Stimulated activated naive B cell treated with anti-CD40 and anti-IgM and Interleukin-4, amounts not matched to agents 10 μg/mL and 1 μg/mL and 100 μg/mL, for 72 hours (primary cell): ENCODE measurements around the gene ANKRD33B.
A peak's percentile ranks its signal among the peaks of the same experiment; 100 is the strongest.
"Not testable (repeated sequence)": the region's sequence is repeated elsewhere in the genome, so short reads cannot be mapped to it uniquely, and the experiment has no call there.

Experiments
- ATAC-seq, 2 donors: fragments of 150-1000 bp; cut with Tn5 transposase; replicated peaks; 2 replicates each; pipeline ENCODE4 v1.10.0; 2021; ENCODE audit warnings: moderate library complexity in 1 of 2
- DNase-seq: peaks from one replicate; pipeline ENCODE4 v3.0.0; 2021
- H3K27ac Mint-ChIP-seq: one replicate; pipeline ENCODE4 v1.8.0; 2022; ENCODE audit warnings: mild to moderate bottlenecking, mixed read lengths
- H3K27me3 Mint-ChIP-seq, 2 donors: one replicate each; pipeline ENCODE4 v1.8.0; 2022; ENCODE audit warnings: mixed read lengths in 2 of 2
- H3K36me3 Mint-ChIP-seq, 2 donors: one replicate each; pipeline ENCODE4 v1.8.0; 2022; ENCODE audit warnings: mixed read lengths in 2 of 2, mild to moderate bottlenecking in 1 of 2
- H3K4me1 Mint-ChIP-seq, 2 donors: one replicate each; pipeline ENCODE4 v1.8.0; 2022; ENCODE audit warnings: mixed read lengths in 2 of 2, mild to moderate bottlenecking in 1 of 2
- H3K4me3 Mint-ChIP-seq, 2 donors: one replicate each; pipeline ENCODE4 v1.8.0; 2022; ENCODE audit warnings: mild to moderate bottlenecking in 2 of 2, mixed read lengths in 2 of 2, moderate library complexity in 1 of 2
- H3K9me3 Mint-ChIP-seq, 2 donors: one replicate each; pipeline ENCODE4 v1.8.0; 2022; ENCODE audit warnings: mixed read lengths in 2 of 2, mild to moderate bottlenecking in 1 of 2

ANKRD33B gene

DNA sequence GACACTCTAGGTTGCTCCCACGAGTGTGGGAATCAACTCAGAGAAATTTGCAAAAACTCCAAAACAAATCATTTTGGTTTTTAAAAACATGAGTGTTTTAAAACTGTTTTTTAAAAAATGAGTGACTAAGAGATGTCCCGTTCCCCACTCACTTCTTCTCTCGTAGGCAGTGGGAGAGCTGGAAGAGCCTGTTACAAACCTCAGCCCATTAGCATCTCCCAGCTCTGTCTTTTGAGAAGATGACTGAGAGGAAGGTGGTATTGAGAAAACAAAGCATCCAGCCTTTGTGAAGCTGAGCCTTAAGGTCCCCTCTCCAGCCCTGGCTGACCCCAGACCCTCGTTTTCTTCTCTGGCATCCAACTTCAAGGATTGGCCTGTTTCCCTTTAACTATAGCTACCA lies 4.7 kb upstream of the ANKRD33B start:
- no peak overlapping the region for H3K4me3 Mint-ChIP-seq
- H3K36me3 Mint-ChIP-seq: peaks cover 2 to 3% of the 10 kb centered on the region in 2 donors
- DNase-seq: no peak
- H3K4me1 Mint-ChIP-seq: peaks cover 57 to 90% of the 10 kb centered on the region in 2 donors
- H3K27me3 Mint-ChIP-seq: no peaks in the 10 kb centered on the region
- ATAC-seq: no peak
- no peaks in the 10 kb centered on the region for H3K9me3 Mint-ChIP-seq
- no peak overlapping the region for H3K27ac Mint-ChIP-seq

DNA sequence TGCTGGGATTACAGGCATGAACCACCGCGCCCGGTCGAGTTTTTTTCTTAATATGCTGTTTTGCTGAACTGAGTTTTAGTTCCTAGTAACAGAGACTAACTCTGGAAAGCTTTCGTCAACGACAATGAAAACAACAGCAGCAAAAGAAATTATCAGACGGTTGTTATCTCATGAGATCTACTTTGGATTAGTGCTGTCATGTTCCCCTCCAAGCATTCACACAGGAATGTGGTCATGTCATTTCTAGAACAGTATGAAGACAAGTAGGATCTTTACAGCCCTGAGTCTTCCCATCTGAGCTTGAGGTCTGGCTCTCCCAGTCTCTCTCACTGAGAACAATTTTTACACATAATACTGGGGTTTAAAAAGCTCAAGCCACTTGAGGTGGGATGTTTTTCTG lies 4.0 kb upstream of the ANKRD33B start:
- peaks cover 54 to 84% of the 10 kb centered on the region in 2 donors for H3K4me1 Mint-ChIP-seq
- ATAC-seq: no peak
- H3K36me3 Mint-ChIP-seq: peaks cover 4 to 8% of the 10 kb centered on the region in 2 donors
- DNase-seq: no peak
- H3K27ac Mint-ChIP-seq: peak overlapping the region; percentile 74
- no peak overlapping the region for H3K4me3 Mint-ChIP-seq
- no peaks in the 10 kb centered on the region for H3K27me3 Mint-ChIP-seq
- H3K9me3 Mint-ChIP-seq: no peaks in the 10 kb centered on the region

DNA sequence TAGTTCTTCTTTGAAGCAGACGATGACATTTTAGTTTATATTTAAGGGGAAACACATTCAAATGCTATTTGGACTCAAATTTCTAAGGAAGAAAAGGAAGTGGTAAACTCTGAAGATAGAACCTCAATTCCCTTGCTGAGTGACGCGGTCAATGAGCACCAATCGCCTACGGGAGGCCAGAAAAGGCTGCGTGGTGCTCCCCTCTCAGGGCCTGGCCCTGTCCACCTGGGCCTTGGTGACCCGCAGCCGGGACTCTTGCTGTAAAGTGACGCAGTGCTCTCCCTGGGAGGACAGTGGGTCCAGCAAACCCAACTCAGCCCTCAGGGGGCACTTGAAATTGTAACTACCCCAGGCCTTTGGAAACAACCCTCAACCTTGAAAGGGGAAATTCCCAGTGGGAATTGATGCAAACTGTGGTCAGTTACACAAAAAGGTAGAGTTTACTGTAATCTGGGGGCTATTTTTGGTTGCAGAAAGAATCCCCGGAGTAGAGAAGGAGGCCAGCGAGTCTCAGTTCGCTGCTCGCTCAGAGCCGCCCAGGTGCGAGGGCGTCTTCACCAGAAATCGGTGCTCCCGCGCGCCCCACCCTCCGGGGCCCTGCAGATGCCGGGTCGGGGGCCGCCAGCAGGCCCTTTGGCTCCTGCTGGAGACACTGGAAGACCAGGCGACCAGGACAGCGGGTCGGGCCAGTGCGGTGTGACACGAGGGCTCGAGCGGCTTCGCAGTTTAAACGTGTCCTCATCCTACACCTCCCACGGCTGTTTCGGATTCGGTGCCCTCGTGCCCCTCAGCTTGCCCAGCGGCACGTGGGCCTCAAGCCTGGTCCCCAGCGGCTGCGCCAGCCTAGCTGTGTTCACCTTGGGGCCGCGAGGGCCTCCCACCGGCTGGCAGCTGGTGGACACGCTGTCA lies 1.4 kb upstream of the ANKRD33B start:
- Mint-ChIP-seq H3K4me1 (peaks cover 45 to 69% of the 10 kb centered on the region in 2 donors), H3K4me3 (peak overlapping the region; percentile 78 to 91), H3K27ac (peak overlapping the region; percentile 99), H3K27me3 (no peaks in the 10 kb centered on the region), H3K36me3 (peaks cover 29 to 31% of the 10 kb centered on the region in 2 donors), H3K9me3 (no peaks in the 10 kb centered on the region)
- peak; percentile 93 for DNase-seq
- ATAC-seq: peak; percentile 59 to 64

DNA sequence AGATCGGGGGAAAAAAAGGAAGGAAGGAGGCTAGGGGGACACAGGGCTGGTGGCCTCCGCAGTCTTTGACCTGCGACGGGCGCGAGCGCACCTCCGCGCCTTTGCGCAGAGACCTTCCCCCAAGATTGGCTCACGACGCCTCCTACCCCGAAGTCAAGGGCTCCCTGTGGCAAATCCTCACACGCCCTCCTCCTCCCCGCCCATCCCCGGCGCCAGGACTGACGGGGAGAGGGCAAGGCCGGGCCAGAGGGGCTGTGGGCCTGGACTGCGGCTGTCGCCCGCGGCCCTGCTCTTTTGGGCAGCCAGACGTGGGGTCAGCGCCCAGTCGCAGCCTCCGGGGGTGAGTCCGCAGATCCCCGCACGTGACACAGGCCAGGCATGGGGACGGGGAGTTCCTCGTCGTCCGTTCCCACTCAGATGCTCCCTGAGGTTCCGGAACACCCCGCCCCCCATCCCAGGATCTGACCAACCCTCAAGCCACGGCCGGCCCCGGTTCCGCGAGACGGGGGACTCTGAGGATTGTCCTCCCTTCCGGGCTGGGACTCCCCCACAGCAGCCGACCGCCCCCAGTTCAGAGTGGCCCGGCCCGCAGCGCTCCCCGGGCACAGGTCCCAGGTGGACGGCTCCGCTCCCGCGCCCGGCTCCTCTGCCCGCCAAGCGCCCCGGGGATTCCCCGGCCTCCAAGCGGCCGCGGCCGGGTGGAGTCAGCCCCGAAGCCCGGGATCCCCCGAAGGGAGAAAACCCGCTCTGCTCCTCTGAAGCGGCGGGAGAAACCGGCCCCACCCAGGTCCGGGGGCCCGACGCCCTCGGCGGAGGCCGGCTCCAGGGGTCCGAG lies 543 bp upstream of the ANKRD33B start:
- H3K9me3 Mint-ChIP-seq: no peaks in the 10 kb centered on the region
- peak; percentile 86 for DNase-seq
- H3K4me3 Mint-ChIP-seq: peak overlapping the region; percentile 78 to 91
- peaks cover 35 to 36% of the 10 kb centered on the region in 2 donors for H3K36me3 Mint-ChIP-seq
- no peaks in the 10 kb centered on the region for H3K27me3 Mint-ChIP-seq
- H3K27ac Mint-ChIP-seq: peak overlapping the region; percentile 99
- peaks cover 45 to 69% of the 10 kb centered on the region in 2 donors for H3K4me1 Mint-ChIP-seq
- peak; percentile 40 to 44 for ATAC-seq

- Mint-ChIP-seq H3K4me1 (peaks cover 41 to 69% of the 10 kb centered on the region in 2 donors), H3K4me3 (peak overlapping the region; percentile 91 to 98), H3K9me3 (no peaks in the 10 kb centered on the region), H3K36me3 (peaks cover 45 to 48% of the 10 kb centered on the region in 2 donors), H3K27me3 (no peaks in the 10 kb centered on the region), H3K27ac (peak overlapping the region; percentile 99)
- ATAC-seq (peak in 1 of 2 donors; percentile 10), DNase-seq (peak; percentile 51)
Measured at GRCh38 chr5:10564838-10565784, 1.2 kb downstream of the ANKRD33B start.

GRCh38 chr5:10565785-10566542 lies 2.1 kb downstream of the ANKRD33B start:
- H3K27ac Mint-ChIP-seq: peak overlapping the region; percentile 99
- H3K27me3 Mint-ChIP-seq: no peaks in the 10 kb centered on the region
- DNase-seq (no peak), ATAC-seq (no peak)
- peaks cover 46 to 53% of the 10 kb centered on the region in 2 donors for H3K36me3 Mint-ChIP-seq
- H3K4me1 Mint-ChIP-seq: peaks cover 39 to 67% of the 10 kb centered on the region in 2 donors
- H3K9me3 Mint-ChIP-seq: no peaks in the 10 kb centered on the region
- peak overlapping the region; percentile 91 to 98 for H3K4me3 Mint-ChIP-seq

DNA sequence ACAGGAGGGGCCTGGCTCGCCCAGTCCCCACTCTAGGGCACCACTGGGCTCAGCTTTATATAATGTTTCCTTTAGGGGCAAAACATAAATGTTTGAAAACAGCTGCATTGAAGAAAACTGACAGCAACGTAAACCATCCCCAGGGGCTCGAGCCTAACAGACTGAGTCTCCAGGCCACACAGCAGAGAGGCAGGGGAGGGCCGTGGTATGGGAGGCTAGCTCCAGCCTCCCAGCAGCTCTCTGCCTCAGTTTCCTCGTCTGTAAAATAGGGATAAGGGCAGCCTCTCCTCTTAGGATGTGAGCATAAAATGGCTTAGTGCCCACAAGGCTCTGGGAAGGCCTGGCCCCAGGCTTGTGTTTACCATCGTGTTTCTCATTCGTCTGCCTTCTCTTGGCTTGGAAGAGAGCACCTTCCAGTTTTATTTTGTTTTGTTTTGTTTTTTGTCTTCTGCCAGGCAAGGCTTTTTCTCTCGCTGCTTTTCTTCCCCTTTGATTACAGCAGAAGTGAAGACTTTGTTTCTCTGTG lies 2.7 kb downstream of the ANKRD33B start:
- DNase-seq (no peak), ATAC-seq (no peak)
- peaks cover 35 to 60% of the 10 kb centered on the region in 2 donors for H3K4me1 Mint-ChIP-seq
- no peaks in the 10 kb centered on the region for H3K9me3 Mint-ChIP-seq
- peak overlapping the region; percentile 67 for H3K27ac Mint-ChIP-seq
- H3K4me3 Mint-ChIP-seq: peak overlapping the region; percentile 91 to 98
- H3K27me3 Mint-ChIP-seq: no peaks in the 10 kb centered on the region
- H3K36me3 Mint-ChIP-seq: peaks cover 46 to 53% of the 10 kb centered on the region in 2 donors

DNA sequence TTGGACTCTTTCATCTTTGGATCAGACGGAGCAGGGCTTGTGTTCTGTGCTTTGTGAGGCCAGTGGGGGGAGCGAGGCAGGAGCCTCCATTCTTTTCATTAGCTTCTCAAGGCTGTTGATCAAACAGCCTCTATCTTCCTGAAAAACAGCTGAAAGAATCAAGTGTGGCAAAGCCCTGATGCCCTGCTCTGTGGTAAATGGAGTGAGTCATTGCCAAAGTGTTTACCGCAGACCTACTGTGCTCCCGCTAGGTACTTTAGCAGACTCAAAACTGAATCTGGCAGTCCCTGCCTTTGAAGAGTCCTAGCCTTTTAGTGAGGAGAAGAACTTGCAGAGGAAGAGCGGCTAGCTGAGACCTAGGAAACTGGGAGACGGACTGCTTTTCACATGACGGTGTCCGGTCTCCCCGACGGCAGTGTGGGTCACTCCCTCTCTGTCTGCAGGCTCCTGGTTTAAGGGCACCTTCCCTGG lies 3.3 kb downstream of the ANKRD33B start:
- DNase-seq: no peak
- H3K27ac Mint-ChIP-seq: peak overlapping the region; percentile 67
- no peaks in the 10 kb centered on the region for H3K27me3 Mint-ChIP-seq
- no peak for ATAC-seq
- H3K4me1 Mint-ChIP-seq: peaks cover 35 to 58% of the 10 kb centered on the region in 2 donors
- peak overlapping the region; percentile 91 to 98 for H3K4me3 Mint-ChIP-seq
- H3K36me3 Mint-ChIP-seq: peaks cover 46 to 53% of the 10 kb centered on the region in 2 donors
- H3K9me3 Mint-ChIP-seq: no peaks in the 10 kb centered on the region

DNA sequence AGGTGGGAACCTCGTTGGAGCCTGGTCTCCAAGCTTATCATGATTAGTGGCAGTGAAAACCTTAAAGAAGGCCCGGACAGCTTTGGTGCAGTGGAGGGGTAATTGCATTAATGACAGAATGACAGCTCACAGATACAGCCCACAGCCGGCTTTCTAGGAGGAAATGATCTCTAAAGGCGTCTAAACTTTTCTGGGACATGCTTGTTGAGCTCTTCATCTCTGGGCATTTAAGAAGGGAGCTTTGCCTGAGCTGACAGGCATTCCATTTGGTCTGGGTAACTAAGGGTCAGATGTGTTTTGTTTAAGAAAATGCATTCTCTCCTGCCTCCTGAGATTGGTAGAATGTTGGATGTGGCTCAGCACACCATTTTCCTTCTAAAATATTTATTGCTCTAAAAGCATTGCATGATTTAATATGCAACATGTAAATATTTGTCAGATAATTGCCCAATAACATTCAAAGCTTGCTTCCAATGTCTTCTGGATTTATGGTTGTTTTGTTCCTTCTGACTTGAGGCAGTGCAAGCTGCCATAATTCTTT lies 4.0 kb downstream of the ANKRD33B start:
- Mint-ChIP-seq H3K36me3 (peaks cover 52 to 60% of the 10 kb centered on the region in 2 donors), H3K4me1 (peaks cover 38 to 58% of the 10 kb centered on the region in 2 donors), H3K9me3 (peaks cover 0 to 1% of the 10 kb centered on the region in 2 donors), H3K27ac (peak overlapping the region; percentile 63), H3K27me3 (no peaks in the 10 kb centered on the region), H3K4me3 (peak overlapping the region; percentile 91 to 98)
- ATAC-seq (no peak), DNase-seq (no peak)

DNA sequence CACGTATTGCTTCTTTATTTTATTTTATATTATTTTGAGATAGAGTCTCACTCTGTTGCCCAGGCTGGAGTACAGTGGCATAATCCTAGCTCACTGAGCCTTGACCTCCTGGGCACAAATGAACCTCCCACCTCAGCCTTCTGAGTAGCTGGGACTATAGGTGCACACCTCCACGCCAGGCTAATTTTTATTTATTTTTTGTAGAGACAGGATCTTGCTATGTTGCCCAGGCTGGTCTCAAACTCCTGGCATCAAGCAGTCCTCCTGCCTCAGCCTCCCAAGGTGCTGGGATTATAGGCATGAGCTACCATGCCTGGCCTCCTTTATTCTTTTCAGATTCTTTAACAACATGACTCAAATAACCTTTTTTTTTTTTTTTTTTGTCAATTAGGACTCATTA lies 6.7 kb downstream of the ANKRD33B start:
- DNase-seq, H3K9me3 Mint-ChIP-seq, H3K27me3 Mint-ChIP-seq, H3K27ac Mint-ChIP-seq, ATAC-seq: not testable (repeated sequence)
- peak overlapping the region in 1 of 2 donors; percentile 41 for H3K4me3 Mint-ChIP-seq
- H3K36me3 Mint-ChIP-seq: peaks cover 55 to 66% of the 10 kb centered on the region in 2 donors
- H3K4me1 Mint-ChIP-seq: peaks cover 42 to 74% of the 10 kb centered on the region in 2 donors

DNA sequence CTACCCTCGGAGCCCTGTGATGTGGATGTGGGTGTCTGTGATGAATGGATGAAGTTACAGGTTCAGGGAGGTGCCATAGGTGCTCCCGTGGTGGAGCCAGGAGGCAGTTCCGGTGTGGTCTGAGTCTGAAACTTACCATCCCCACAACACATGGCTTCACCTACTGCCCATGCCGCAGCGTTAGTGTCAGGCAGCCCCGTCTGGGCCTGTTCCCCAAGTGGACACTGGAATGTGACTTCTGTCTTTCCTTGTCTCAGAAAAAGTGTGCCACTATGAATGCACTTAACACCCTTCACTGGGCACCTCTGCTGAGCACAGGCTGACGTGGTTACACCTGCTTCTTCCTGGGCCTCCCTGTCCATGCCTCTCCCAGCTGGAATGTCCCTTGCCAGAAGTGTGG lies 8.6 kb downstream of the ANKRD33B start:
- Mint-ChIP-seq H3K9me3 (peaks cover 7 to 10% of the 10 kb centered on the region in 2 donors), H3K4me1 (peaks cover 47 to 83% of the 10 kb centered on the region in 2 donors), H3K27ac (peak overlapping the region; percentile 77), H3K27me3 (no peaks in the 10 kb centered on the region), H3K4me3 (peak overlapping the region in 1 of 2 donors; percentile 25), H3K36me3 (peaks cover 54 to 66% of the 10 kb centered on the region in 2 donors)
- ATAC-seq: no peak
- DNase-seq: no peak

DNA sequence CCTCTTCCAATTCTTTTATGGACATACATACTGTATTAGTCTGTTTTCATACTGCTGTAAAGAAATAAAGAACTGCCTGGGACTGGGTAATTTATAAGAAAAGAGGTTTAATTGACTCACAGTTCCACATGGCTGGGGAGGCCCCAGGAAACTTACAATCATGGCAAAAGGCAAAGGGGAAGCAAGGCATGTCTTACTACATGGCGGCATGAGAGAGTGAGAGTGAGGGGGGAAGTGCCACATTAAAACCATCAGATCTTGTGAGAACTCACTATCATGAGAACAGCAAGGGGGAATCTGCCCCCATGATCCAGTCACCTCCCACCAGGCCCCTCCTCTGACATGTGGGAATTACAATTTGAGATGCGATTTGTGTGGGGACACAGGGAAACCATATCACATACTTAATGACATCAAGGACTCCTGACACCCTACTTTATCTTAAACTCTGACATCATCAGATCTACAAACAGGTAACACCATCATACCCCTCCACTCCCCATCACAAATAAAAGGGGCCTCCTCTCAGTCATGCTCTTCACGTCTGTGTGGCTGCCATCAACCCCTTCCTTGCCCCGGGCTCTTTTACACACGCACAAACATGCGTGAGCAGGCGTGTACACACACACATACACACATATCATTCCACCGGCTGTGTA lies 9.7 kb downstream of the ANKRD33B start:
- peak in 1 of 2 donors; percentile 20 for ATAC-seq
- Mint-ChIP-seq H3K36me3 (peaks cover 48 to 60% of the 10 kb centered on the region in 2 donors), H3K9me3 (peaks cover 7 to 10% of the 10 kb centered on the region in 2 donors), H3K4me3 (peak overlapping the region; percentile 5 to 64), H3K27me3 (no peaks in the 10 kb centered on the region), H3K27ac (peak overlapping the region; percentile 81), H3K4me1 (peaks cover 47 to 83% of the 10 kb centered on the region in 2 donors)
- DNase-seq: no peak
